Suprapubic skin (tissue), 4 donors: ENCODE data around the gene SPRR2D.

Experiments used
- CTCF ChIP-seq, 2 donors: fragments of 200-600 bp in 1 of 2; fragments of 450-650 bp in 1 of 2; sonication (generic) in 1 of 2; IDR thresholded peaks; one replicate each; pipeline ENCODE4 v1.5.1; 2016 to 2019; ENCODE audit warnings: antibody characterized with exemption in 2 of 2, mild to moderate bottlenecking in 1 of 2, moderate library complexity in 1 of 2
- POLR2A ChIP-seq, 2 donors: fragments of 450-650 bp; IDR thresholded peaks; one replicate each; pipeline ENCODE4 v1.6.1; 2017; ENCODE audit warnings: antibody characterized with exemption in 2 of 2, mild to moderate bottlenecking in 2 of 2, moderate library complexity in 2 of 2
- POLR2AphosphoS5 ChIP-seq, 3 donors: sonication (generic); formaldehyde crosslinking; IDR thresholded peaks; one replicate each; pipeline ENCODE4 v1.6.1; 2017; ENCODE audit warnings: antibody characterized with exemption in 3 of 3

DNA sequence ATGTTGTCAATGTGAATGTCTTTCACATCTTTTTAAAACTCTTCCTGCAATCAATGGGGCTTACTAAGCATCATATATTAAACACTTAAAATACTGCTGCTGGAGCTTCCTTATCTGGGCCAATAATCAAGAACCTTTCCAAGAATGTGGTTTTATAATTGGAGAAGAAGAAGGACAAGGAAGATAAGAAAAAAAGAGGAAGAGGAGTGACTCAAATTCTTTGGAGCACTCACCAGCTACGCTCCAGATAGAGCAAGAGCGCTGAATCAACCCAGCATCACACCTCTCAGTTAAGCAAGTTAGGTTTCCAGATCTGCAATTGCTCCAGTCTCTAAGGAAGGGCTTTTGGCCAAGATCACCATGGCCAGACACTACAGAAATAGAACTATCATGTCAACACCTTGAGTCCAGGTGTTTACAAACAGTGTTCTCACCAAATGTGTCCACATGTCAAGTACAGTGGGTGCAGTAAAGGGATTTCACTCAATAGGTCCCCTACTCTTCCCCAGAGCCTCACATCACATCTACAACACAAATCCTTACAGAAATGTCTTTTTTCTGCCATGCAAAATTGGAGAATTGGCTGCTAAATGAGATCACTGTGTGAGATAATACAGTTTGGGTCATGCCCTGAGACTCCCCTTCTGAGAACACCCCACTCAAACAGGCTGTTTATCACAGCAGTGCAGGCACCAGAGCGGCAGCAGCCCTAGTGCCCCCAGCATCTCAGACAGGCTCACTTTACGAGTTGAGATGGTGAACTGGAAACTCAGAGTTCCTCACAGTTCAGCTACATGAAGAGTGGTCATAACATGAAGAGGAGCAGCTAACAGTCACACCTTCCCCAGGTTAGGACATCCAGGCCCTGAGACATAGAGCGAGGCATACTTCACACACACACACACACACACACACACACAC, 32.1 kb upstream of the SPRR2D start:
- no peak for TF ChIP-seq CTCF (IDR thresholded peaks at IDR 0.05)
- TF ChIP-seq POLR2AphosphoS5 (IDR thresholded peaks at IDR 0.05) = no peak
- no peak for TF ChIP-seq POLR2A (IDR thresholded peaks at IDR 0.05)
